Right lobe of liver (tissue), 4 donors: ENCODE measurements around the gene SPACA4.

Source experiments
- CTCF ChIP-seq, 4 donors: fragments of 200-600 bp in 3 of 4; fragments of 450-650 bp in 1 of 4; IDR thresholded peaks; one replicate each; pipeline versions ENCODE4 v1.5.1 to v1.8.0; 2016 to 2022; ENCODE audit warnings: antibody characterized with exemption in 4 of 4, mild to moderate bottlenecking in 2 of 4
- POLR2A ChIP-seq: fragments of 450-650 bp; IDR thresholded peaks from one replicate; pipeline ENCODE4 v1.6.1; 2017; ENCODE audit warnings: antibody characterized with exemption, mild to moderate bottlenecking
- donor health status: DM: no; HTN: no; CAD: no.
- donor health status: DM: no; HTN: no; CAD: no.
- donor health status: DM: no; HTN: yes; CAD: no.

GRCh38 chr19:48645620-48646000, 39.1 kb downstream of the SPACA4 start:
- TF ChIP-seq POLR2A (no peak), CTCF (IDR thresholded peaks at IDR 0.05) (no peak)
